ENCODE data around the gene PFN3.

The PFN3 gene

GRCh38 chr5:177425801-177426565 lies 25.5 kb upstream of the PFN3 start:
- TF ChIP-seq EP300 (IDR thresholded peaks at IDR 0.05; ENCODE audit: borderline replicate concordance) (peak; percentile 50), NFIC (IDR thresholded peaks at IDR 0.05) (no peak), TEAD4 (IDR thresholded peaks at IDR 0.05) (no peak), TCF12 (IDR thresholded peaks at IDR 0.05; ENCODE audit: low read depth) (peak; percentile 35; the same call in 1 of the 2 replicates), TAF1 (IDR thresholded peaks at IDR 0.05; ENCODE audit: low read depth) (peak; percentile 69), MAX (IDR thresholded peaks at IDR 0.05) (peak; percentile 83), EGR1 (IDR thresholded peaks at IDR 0.05) (peak; percentile 84), CREB1 (IDR thresholded peaks at IDR 0.05; ENCODE audit: low read depth) (peak; percentile 81), YY1 (IDR thresholded peaks at IDR 0.05; ENCODE audit: low read depth) (peak; percentile 21; the same call in 1 of the 2 replicates)

- no peak for TF ChIP-seq TCF12 (IDR thresholded peaks at IDR 0.05; ENCODE audit: low read depth)
- no peak for TF ChIP-seq TAF1 (IDR thresholded peaks at IDR 0.05; ENCODE audit: low read depth)
- no peak for TF ChIP-seq NFIC (IDR thresholded peaks at IDR 0.05)
Observed at GRCh38 chr5:177425196-177425800, 24.8 kb upstream of the PFN3 start.

GRCh38 chr5:177423671-177424070 lies 23.2 kb upstream of the PFN3 start:
- TF ChIP-seq REST (IDR thresholded peaks at IDR 0.05; ENCODE audit: low read depth): no peak
- no peak for TF ChIP-seq NFIC (IDR thresholded peaks at IDR 0.05)
- no peak for TF ChIP-seq TCF12 (IDR thresholded peaks at IDR 0.05; ENCODE audit: low read depth)
- TF ChIP-seq CREB1 (IDR thresholded peaks at IDR 0.05; ENCODE audit: low read depth): no peak
- TF ChIP-seq TEAD4 (IDR thresholded peaks at IDR 0.05): no peak
- TF ChIP-seq USF1 (IDR thresholded peaks at IDR 0.05): no peak

GRCh38 chr5:177421062-177421798 lies 20.8 kb upstream of the PFN3 start:
- TF ChIP-seq EP300 (IDR thresholded peaks at IDR 0.05; ENCODE audit: borderline replicate concordance) (no peak), FOXM1 (IDR thresholded peaks at IDR 0.05; ENCODE audit: borderline replicate concordance, low read depth) (no peak), TAF1 (IDR thresholded peaks at IDR 0.05; ENCODE audit: low read depth) (no peak), NFIC (IDR thresholded peaks at IDR 0.05) (no peak), TCF12 (IDR thresholded peaks at IDR 0.05; ENCODE audit: low read depth) (no peak), RAD21 (IDR thresholded peaks at IDR 0.05; ENCODE audit: low read depth) (no peak), EGR1 (IDR thresholded peaks at IDR 0.05) (no peak), TEAD4 (IDR thresholded peaks at IDR 0.05) (no peak), MAX (IDR thresholded peaks at IDR 0.05) (no peak), REST (IDR thresholded peaks at IDR 0.05; ENCODE audit: low read depth) (no peak), CEBPB (IDR thresholded peaks at IDR 0.05) (no peak), USF1 (IDR thresholded peaks at IDR 0.05) (no peak), ZBTB7A (IDR thresholded peaks at IDR 0.05; ENCODE audit: low read depth) (no peak)

GRCh38 chr5:177419046-177419445 lies 18.6 kb upstream of the PFN3 start:
- TF ChIP-seq TCF12 (IDR thresholded peaks at IDR 0.05; ENCODE audit: low read depth): no peak
- no peak for TF ChIP-seq CREB1 (IDR thresholded peaks at IDR 0.05; ENCODE audit: low read depth)
- TF ChIP-seq YY1 (IDR thresholded peaks at IDR 0.05; ENCODE audit: low read depth): no peak
- TF ChIP-seq EP300 (IDR thresholded peaks at IDR 0.05; ENCODE audit: borderline replicate concordance): no peak
- no peak for TF ChIP-seq MAX (IDR thresholded peaks at IDR 0.05)
- no peak for TF ChIP-seq FOXM1 (IDR thresholded peaks at IDR 0.05; ENCODE audit: borderline replicate concordance, low read depth)
- no peak for TF ChIP-seq CEBPB (IDR thresholded peaks at IDR 0.05)
- no peak for TF ChIP-seq NFIC (IDR thresholded peaks at IDR 0.05)
- no peak for TF ChIP-seq TAF1 (IDR thresholded peaks at IDR 0.05; ENCODE audit: low read depth)
- TF ChIP-seq REST (IDR thresholded peaks at IDR 0.05; ENCODE audit: low read depth): no peak
- TF ChIP-seq TEAD4 (IDR thresholded peaks at IDR 0.05): no peak
- TF ChIP-seq RAD21 (IDR thresholded peaks at IDR 0.05; ENCODE audit: low read depth): no peak
- no peak for TF ChIP-seq EGR1 (IDR thresholded peaks at IDR 0.05)
- TF ChIP-seq USF1 (IDR thresholded peaks at IDR 0.05): no peak
